RWPE1 (cell line): ENCODE measurements around the gene MRTFB.
A peak's percentile ranks its signal among the peaks of the same experiment; 100 is the strongest.
"Not testable (repeated sequence)": the region's sequence is repeated elsewhere in the genome, so short reads cannot be mapped to it uniquely, and the experiment has no call there.

ENCODE experiments used
- CTCF ChIA-PET: fragments of 350-600 bp; sonication (Branson Sonifier 250); formaldehyde crosslinking; extraction: SDS; loops from one replicate; lab custom pipeline; 2021; lab: Yijun Ruan, JAX
- POLR2A ChIA-PET: fragments of 400-600 bp; formaldehyde crosslinking; extraction: SDS; loops from one replicate; lab custom pipeline; 2020; ENCODE audit warnings: antibody characterized with exemption; ENCODE audit not compliant: low non-redundant PET; lab: Yijun Ruan, JAX
- DNase-seq: peaks from one replicate; pipeline ENCODE4 v3.0.0; 2012; ENCODE audit warnings: low spot score
- H3K27ac ChIP-seq: fragments of 450-650 bp; 2 replicates; pipeline ENCODE4 v1.5.1; 2017
- TF ChIP-seq, protein P1 (sequence below): fragments of 450-650 bp; conservative IDR thresholded peaks from 2 replicates; pipeline ENCODE4 v1.5.1; 2017; ENCODE audit warnings: low read depth, mild to moderate bottlenecking

MRTFB gene

DNA sequence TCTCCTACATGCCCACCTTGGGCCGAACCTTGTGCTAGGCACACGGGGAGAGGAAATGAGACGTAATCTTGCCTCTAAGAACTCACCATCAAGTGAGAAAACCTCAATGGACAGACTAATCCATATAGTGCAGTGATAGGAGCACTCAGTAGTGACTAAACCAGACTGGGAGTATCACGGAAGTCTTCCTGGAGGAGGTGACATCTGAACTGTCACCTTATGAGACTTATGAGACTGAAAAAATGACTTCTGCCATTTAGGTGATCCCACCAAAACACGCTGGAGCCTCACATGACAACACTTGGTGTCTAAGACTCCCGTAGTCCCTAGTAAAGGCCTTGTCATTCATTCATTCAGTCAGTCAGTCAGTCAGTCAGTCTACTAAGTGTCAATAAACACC is 27.3 kb upstream of the MRTFB start:
- TF ChIP-seq, protein P1, sequence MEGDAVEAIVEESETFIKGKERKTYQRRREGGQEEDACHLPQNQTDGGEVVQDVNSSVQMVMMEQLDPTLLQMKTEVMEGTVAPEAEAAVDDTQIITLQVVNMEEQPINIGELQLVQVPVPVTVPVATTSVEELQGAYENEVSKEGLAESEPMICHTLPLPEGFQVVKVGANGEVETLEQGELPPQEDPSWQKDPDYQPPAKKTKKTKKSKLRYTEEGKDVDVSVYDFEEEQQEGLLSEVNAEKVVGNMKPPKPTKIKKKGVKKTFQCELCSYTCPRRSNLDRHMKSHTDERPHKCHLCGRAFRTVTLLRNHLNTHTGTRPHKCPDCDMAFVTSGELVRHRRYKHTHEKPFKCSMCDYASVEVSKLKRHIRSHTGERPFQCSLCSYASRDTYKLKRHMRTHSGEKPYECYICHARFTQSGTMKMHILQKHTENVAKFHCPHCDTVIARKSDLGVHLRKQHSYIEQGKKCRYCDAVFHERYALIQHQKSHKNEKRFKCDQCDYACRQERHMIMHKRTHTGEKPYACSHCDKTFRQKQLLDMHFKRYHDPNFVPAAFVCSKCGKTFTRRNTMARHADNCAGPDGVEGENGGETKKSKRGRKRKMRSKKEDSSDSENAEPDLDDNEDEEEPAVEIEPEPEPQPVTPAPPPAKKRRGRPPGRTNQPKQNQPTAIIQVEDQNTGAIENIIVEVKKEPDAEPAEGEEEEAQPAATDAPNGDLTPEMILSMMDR, result no peak
- ChIA-PET CTCF (interaction anchor here (0.8 kb wide), 1 partner anchor 120 kb away, joined by 3 read pairs; no protein-coding TSS in a partner anchor), POLR2A (no interaction called here)
- DNase-seq, result no peak
- no peak overlapping the region for H3K27ac ChIP-seq

DNA sequence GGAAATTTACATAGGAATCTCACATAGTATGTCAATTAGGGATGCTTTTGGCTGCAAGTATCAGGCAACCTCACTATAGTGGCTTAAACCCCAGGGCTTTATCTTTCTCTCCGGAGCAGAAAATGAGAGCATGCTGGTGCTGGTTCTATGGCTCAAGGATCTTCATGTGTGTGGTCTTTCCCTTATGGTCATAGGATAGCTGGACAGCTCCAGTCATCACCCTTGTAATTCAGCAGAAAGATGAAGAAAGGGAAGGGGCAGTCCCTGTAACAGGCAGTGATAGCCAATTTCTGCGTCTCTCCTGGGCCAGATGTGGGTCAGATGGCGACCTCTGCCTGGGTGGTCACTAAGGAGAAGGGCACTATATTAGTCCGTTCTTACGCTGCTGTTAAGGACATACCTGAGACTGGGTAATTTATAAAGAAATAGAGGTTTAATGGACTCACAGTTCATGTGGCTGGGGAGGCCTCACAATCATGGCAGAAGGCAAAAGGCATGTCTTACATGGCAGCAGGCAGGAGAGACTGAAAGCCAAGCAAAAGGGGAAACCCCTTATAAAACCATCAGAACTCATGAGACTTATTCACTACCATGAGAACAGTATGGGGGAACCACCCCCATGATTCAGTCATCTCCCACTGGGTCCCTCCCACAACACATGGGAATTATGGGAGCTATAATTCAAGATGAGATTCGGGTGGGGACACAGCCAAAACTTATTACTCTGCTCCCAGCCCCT is 23.8 kb upstream of the MRTFB start:
- CTCF ChIA-PET, H3K27ac ChIP-seq, DNase-seq, POLR2A ChIA-PET: not testable (repeated sequence)

DNA sequence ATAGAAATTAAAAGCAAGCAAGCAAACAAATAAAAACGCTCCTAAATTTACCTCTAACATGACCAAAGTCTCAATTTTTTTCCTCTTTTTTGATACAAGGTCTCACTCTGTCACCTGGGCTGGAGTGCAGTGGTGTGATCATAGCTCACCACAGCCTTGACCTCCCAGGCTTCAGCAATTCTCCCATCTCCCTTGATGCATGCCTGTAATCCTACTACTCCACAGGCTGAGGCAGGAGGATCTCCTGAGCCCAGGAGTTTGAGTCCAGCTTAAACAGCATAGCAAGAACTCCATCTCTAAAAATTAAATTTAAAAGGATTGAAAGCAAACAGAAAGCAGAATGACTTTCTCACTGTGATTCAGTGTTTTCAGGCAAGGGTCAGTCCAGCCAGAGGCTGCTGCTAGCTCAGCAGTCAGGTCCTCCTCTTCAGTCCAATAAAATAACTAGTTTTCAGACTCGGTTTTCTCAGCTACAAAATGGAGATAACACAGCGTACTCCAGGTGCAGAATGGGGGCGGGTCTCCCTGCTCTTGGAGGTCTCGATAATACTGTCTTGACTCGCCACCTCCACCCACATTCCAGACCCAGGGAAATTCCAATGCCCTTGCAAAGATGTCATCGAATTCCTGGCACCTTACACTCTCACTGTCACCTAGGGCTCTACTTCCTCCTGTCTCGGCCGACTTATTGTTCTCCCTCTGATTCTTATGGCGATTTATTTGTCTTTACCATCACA is 20.7 kb upstream of the MRTFB start:
- H3K27ac ChIP-seq, result no peak overlapping the region
- TF ChIP-seq, protein P1, result no peak
- ChIA-PET CTCF (no interaction called here), POLR2A (no interaction called here)
- peak; percentile 12 for DNase-seq

DNA sequence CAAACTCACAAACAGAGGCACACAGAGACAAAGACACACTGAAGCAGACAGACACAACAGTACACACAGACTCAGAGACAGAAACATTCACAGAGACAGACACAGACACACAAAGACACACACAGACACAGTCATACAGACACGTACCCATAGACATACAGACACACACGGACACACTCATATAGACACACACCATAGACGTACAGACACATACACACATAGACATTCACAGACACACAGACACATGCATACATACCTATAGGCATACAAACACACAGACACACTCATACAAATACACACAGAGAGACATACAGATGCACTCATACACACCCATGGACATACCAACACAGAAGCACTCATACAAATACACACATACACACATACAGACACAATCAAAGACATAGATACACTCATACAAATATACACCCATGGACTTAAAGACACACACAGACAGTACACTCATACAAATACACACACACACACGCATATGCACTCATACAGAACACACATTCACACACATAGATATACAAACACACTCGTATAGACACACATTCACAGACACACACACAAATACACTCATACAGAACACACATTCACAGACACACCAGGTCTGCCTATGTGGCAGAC is 19.9 kb upstream of the MRTFB start:
- TF ChIP-seq, protein P1, result no peak

DNA sequence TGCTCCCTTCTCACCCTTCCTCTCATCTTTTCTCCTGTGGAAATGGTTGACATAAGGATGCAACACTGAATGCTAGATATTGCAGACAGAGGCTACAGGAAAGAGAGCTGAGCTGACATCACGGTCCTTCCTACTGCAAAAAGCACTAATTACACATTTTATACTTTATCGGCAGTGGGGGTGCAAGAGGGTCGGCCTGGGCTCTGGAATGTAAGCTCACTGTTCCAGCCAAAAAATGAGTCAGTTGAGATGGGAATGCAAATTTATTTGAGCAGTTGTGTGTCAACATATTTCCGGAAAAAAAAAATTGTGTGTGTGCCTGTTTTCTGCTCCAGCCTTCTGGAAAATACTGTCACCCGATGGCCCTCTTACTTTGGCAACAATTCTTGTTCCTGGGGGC is 14.1 kb upstream of the MRTFB start:
- no peak for DNase-seq
- ChIA-PET CTCF (interaction anchor here (1.7 kb wide), 1 partner anchor 133 kb away, joined by 3 read pairs; no protein-coding TSS in a partner anchor), POLR2A (no interaction called here)
- no peak overlapping the region for H3K27ac ChIP-seq
- TF ChIP-seq, protein P1, result no peak

More for the DNA sequence above, 19.9 kb upstream of the MRTFB start:
- H3K27ac ChIP-seq, result no peak overlapping the region
- ChIA-PET CTCF (no interaction called here), POLR2A (no interaction called here)
- no peak for DNase-seq

DNA sequence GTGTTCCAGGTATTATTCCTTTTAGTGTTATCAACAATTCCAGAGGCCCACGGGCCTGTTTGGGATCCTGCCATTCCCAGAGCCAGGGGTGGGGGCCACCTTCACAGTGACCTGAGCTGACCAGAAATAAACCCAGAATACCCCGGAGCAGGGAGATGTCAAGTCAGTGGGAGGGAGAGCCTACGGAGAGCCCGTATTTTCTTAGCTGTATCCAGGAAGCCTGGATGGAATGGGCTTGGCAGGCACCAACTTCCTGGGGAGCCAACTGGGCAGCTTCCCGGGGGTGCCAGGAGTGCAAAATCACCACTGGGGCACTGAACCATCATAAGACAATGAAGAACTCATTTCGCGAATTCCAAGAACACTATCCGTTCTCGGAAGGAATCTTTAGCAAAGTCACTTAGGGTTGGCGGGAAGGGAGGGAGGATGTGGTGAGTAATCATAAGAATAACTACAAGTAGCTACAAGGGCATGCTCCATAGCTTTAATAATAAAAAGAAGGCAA is 13.2 kb upstream of the MRTFB start:
- ChIA-PET CTCF (no interaction called here), POLR2A (no interaction called here)
- no peak overlapping the region for H3K27ac ChIP-seq
- TF ChIP-seq, protein P1, result no peak
- no peak for DNase-seq
